SK-N-SH treated with all-trans-retinoic acid at 6 μM for 48 hours (cell line): ENCODE data around the gene SLX4IP.

ENCODE experiments used
- ATAC-seq: fragments of 200-7000 bp; cut with Tn5 transposase; 3 replicates; pipeline ENCODE4 v1.9.1; 2020; ENCODE audit warnings: mild to moderate bottlenecking, moderate library complexity
- ARNTL ChIP-seq: fragments of 450-650 bp; formaldehyde crosslinking; IDR thresholded peaks from 2 replicates; pipeline ENCODE4 v1.5.0; 2020; ENCODE audit warnings: low read depth, mild to moderate bottlenecking, moderate library complexity, borderline replicate concordance
- BACH2 ChIP-seq: fragments of 250-450 bp; sonication (Bioruptor Pico); IDR thresholded peaks from 2 replicates; pipeline ENCODE4 v1.9.0; 2021; ENCODE audit warnings: mild to moderate bottlenecking, borderline replicate concordance
- CSDC2 ChIP-seq: fragments of 250-450 bp; sonication (Bioruptor Pico); IDR thresholded peaks from 2 replicates; pipeline ENCODE4 v1.5.0; 2020; ENCODE audit warnings: mild to moderate bottlenecking, moderate library complexity
- ESRRG ChIP-seq: fragments of 250-450 bp; sonication (Bioruptor Pico); IDR thresholded peaks from 2 replicates; pipeline ENCODE4 v1.6.1; 2021; ENCODE audit warnings: mild to moderate bottlenecking
- GLIS3 ChIP-seq: fragments of 250-450 bp; sonication (Bioruptor Pico); IDR thresholded peaks from 2 replicates; pipeline ENCODE4 v1.5.0; 2020; ENCODE audit warnings: mild to moderate bottlenecking, moderate library complexity
- ISL1 ChIP-seq: fragments of 250-450 bp; sonication (Bioruptor Pico); IDR thresholded peaks from 2 replicates; pipeline ENCODE4 v2.1.2; 2022; ENCODE audit warnings: mild to moderate bottlenecking, moderate library complexity
- OSR1 ChIP-seq: fragments of 250-450 bp; sonication (Bioruptor Pico); IDR thresholded peaks from 2 replicates; pipeline ENCODE4 v1.8.0; 2022; ENCODE audit warnings: moderate library complexity, mild to moderate bottlenecking, inconsistent platforms
- RARB ChIP-seq: fragments of 250-450 bp; sonication (Bioruptor Pico); IDR thresholded peaks from 2 replicates; pipeline ENCODE4 v1.8.0; 2021; ENCODE audit warnings: mild to moderate bottlenecking, moderate library complexity
- SNAI2 ChIP-seq: fragments of 250-450 bp; sonication (Bioruptor Pico); IDR thresholded peaks from 2 replicates; pipeline ENCODE4 v1.5.0; 2020; ENCODE audit warnings: mild to moderate bottlenecking, moderate library complexity
- TCF4 ChIP-seq: fragments of 250-450 bp; sonication (Bioruptor Pico); IDR thresholded peaks from 2 replicates; pipeline ENCODE4 v1.8.0; 2021; ENCODE audit warnings: mild to moderate bottlenecking, moderate library complexity, borderline replicate concordance
- TOX ChIP-seq: fragments of 250-450 bp; sonication (Bioruptor Pico); IDR thresholded peaks from 2 replicates; pipeline ENCODE4 v1.8.0; 2021; ENCODE audit warnings: mild to moderate bottlenecking, moderate library complexity, borderline replicate concordance
- ZC3H10 ChIP-seq: fragments of 250-450 bp; sonication (Bioruptor Pico); IDR thresholded peaks from 2 replicates; pipeline ENCODE4 v1.5.1; 2021; ENCODE audit warnings: mild to moderate bottlenecking, moderate library complexity
- ZFP30 ChIP-seq: fragments of 450-650 bp; formaldehyde crosslinking; IDR thresholded peaks from 2 replicates; pipeline ENCODE4 v1.5.0; 2022; ENCODE audit warnings: mild to moderate bottlenecking, moderate library complexity
- ZNF565 ChIP-seq: fragments of 450-650 bp; formaldehyde crosslinking; conservative IDR thresholded peaks from 2 replicates; pipeline ENCODE4 v1.5.0; 2020; ENCODE audit warnings: low read depth, mild to moderate bottlenecking, moderate library complexity
- ZNF70 ChIP-seq: fragments of 450-650 bp; formaldehyde crosslinking; IDR thresholded peaks from 2 replicates; pipeline ENCODE4 v1.5.0; 2020; ENCODE audit warnings: mild to moderate bottlenecking, moderate library complexity
- ZNF8 ChIP-seq: fragments of 450-650 bp; formaldehyde crosslinking; IDR thresholded peaks from 2 replicates; pipeline ENCODE4 v1.5.0; 2020; ENCODE audit warnings: mild to moderate bottlenecking, moderate library complexity
- TF ChIP-seq, protein P1 (sequence below): fragments of 250-450 bp; sonication (Bioruptor Pico); IDR thresholded peaks from 2 replicates; pipeline ENCODE4 v1.5.1; 2020; ENCODE audit warnings: low read depth, mild to moderate bottlenecking, moderate library complexity
- TF ChIP-seq, protein P2 (sequence below): fragments of 250-450 bp; sonication (Bioruptor Pico); IDR thresholded peaks from 2 replicates; pipeline ENCODE4 v1.5.1; 2021; ENCODE audit warnings: mild to moderate bottlenecking, moderate library complexity
- TF ChIP-seq, protein P3 (sequence below): fragments of 250-450 bp; sonication (Bioruptor Pico); IDR thresholded peaks from 2 replicates; pipeline ENCODE4 v1.8.0; 2021; ENCODE audit warnings: low read depth, mild to moderate bottlenecking, moderate library complexity, borderline replicate concordance
- TF ChIP-seq, protein P4 (sequence below): fragments of 250-450 bp; sonication (Bioruptor Pico); IDR thresholded peaks from 2 replicates; pipeline ENCODE4 v1.5.0; 2020; ENCODE audit warnings: mild to moderate bottlenecking, moderate library complexity

The SLX4IP gene

DNA sequence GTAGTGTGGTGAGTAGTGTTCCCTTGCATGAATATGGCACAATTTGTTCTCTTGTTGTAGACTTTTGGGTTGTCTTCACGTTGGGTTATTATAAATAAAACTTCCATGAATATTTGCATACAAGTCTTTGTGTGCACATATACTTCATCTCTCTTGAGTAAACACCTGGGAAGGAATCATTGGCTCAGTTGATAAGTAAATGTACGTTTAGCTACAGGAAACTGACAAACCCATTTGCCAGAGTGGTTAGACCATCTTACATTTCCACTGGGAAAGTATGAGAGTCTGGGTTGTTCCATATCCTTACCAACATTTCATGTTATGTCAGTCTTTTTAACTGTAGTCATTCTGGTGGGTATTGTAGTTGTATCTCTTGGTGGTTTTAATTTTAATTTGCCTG is 119.2 kb downstream of the SLX4IP start:
- no peak for TF ChIP-seq CSDC2 (CRISPR knock-in tag)
- TF ChIP-seq, all 23 proteins: peak for 0
- ATAC-seq: no peak

DNA sequence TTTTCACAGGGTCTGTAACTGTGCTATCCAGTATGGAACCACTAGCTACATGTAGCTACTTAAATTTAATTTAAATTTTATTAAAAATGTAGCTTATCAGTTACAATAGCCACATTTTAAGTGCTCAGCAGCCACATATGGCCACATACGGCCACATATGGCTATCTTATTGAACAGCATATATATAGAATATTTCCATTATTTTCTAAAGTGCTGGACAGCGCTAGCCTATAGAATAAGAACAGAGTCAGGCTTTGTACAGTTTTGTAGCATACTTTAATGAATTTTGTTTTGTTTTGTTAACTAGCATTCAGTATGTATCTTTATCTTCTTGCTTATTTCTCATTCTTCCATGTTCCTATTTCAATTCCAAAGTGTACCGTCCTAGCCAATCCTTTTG is 120.3 kb downstream of the SLX4IP start:
- ATAC-seq: no peak
- TF ChIP-seq ZNF8 (CRISPR knock-in tag): no peak

DNA sequence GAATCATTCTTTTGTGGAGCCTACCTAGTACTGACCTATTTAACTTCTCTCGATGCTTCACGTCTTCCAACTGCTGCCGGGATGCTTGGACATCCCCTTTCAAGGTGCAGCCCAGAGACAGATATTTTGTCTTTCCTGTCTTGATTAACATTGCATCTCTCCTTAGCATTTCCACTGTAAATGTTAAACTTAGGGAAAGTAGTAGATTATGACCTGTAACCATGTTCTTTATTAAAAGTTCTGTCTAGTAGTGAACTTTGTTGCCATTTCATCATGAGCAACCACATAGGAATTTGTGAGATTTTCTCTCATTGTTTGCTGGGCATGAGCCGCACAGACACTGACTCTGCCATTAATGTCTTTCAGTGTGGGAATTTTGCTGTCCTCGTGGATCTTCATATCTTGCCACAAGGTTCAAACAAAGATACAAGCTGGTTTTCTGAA is 120.8 kb downstream of the SLX4IP start:
- peak; percentile 70 for ATAC-seq
- TF ChIP-seq ARNTL (CRISPR knock-in tag): no peak
- peak; percentile 60 for TF ChIP-seq ISL1 (CRISPR knock-in tag)

DNA sequence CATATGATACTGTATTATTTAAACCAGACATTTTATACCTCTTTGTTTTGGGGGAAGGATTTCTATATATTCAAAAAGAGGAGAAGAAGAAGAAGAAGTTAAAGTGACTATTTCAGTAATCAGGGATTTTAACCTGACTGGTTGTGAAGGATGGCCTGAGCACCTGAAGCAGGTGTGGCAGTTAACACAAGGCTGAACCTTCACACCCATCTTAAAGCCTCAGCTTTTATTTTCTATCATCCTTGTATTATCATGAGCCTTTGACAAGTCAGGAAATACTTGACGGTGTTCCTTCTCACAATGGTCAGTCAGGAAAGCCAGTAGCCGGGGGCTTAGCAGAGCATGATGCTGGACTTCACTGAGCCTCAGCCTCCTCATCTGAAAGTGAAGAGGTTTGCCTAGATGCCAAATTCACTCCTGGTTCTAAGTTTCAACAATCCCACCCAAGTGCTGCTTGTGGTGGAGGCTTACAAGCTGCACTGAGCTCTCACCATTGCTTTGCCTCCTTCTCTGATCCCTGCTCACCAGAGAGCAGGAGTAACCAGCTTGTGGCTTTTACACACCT is 121.5 kb downstream of the SLX4IP start:
- no peak for ATAC-seq
- TF ChIP-seq ZC3H10 (CRISPR knock-in tag) (no peak), SNAI2 (no peak), ISL1 (CRISPR knock-in tag) (no peak), ZFP30 (no peak), TOX (CRISPR knock-in tag) (no peak), TCF4 (CRISPR knock-in tag) (no peak), ZNF8 (CRISPR knock-in tag) (no peak), ESRRG (CRISPR knock-in tag) (no peak)
- TF ChIP-seq, protein P1, sequence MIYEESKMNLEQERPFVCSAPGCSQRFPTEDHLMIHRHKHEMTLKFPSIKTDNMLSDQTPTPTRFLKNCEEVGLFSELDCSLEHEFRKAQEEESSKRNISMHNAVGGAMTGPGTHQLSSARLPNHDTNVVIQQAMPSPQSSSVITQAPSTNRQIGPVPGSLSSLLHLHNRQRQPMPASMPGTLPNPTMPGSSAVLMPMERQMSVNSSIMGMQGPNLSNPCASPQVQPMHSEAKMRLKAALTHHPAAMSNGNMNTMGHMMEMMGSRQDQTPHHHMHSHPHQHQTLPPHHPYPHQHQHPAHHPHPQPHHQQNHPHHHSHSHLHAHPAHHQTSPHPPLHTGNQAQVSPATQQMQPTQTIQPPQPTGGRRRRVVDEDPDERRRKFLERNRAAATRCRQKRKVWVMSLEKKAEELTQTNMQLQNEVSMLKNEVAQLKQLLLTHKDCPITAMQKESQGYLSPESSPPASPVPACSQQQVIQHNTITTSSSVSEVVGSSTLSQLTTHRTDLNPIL (CRISPR knock-in tag): no peak
- TF ChIP-seq, all 23 proteins: peak for 0

DNA sequence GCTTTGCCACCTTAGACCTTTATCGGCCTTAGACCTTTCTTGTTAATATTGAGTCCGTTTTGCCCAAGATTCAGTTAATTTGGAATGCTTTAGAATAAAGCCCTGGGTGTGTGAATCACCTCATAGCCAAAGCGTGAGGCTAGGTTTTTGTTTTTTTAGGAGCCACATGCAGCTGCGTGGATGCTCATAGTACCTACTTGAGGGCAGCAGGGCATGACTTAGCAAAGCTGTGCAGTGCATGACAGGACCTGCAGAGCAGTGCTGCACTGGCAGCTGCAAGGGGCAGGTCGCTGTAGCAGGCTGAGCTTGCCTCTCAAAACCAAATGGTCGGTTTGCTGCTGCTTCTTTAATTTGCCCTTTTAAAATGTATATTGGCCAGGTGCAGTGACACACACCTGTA is 122.6 kb downstream of the SLX4IP start:
- no peak for TF ChIP-seq ZC3H10 (CRISPR knock-in tag)
- TF ChIP-seq TCF4 (CRISPR knock-in tag): no peak
- no peak for TF ChIP-seq RARB
- TF ChIP-seq GLIS3: no peak
- ATAC-seq: no peak

DNA sequence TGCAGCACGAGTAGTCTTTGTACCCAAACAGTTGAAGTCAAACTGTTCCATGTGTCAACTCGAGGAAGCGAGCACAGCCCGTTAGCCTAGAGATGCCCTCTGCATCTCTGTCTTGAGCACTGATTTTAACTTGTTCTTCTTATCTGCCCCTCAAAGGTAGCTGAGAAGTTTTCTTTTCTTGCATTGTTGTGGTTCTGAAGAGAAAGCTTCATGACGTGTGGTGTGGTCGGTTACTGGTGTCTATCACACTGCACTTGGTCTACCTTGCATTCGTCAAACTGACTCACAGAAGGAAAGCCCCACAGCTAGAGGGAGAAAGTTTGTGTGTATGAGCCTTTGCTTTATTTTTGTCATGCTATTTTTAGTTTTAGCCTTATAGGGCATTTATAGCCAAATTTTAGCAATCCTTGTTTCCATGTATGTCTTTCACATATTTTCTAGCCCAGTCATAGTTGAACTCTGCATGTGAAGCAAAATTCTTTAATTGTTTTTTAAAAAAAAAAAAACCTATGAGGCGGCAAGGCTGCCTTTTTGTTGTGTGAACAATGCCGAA is 123.6 kb downstream of the SLX4IP start:
- TF ChIP-seq TOX (CRISPR knock-in tag): peak; percentile 46; the same call in 1 of the 2 replicates
- TF ChIP-seq, protein P2, sequence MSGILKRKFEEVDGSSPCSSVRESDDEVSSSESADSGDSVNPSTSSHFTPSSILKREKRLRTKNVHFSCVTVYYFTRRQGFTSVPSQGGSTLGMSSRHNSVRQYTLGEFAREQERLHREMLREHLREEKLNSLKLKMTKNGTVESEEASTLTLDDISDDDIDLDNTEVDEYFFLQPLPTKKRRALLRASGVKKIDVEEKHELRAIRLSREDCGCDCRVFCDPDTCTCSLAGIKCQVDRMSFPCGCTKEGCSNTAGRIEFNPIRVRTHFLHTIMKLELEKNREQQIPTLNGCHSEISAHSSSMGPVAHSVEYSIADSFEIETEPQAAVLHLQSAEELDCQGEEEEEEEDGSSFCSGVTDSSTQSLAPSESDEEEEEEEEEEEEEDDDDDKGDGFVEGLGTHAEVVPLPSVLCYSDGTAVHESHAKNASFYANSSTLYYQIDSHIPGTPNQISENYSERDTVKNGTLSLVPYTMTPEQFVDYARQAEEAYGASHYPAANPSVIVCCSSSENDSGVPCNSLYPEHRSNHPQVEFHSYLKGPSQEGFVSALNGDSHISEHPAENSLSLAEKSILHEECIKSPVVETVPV (CRISPR knock-in tag): no peak
- peak; percentile 90 for ATAC-seq

DNA sequence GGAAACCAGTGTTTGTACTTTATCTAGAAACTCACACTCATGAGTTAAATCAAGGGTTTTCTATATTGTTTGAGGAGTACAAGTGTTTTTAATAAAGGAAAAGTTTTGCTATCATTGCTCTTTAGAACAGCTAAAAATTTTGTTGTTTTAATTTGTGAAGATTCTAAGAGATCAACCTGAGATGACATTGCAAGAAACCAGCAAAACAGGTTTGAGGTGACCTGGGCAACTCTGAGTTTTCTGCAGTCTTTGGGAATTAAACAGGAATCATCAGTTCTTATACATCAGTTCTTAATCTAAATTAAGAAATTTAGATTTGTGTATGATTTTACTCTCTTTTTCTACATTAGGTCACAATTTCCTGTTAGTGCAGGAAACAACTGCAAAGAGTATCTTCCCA is 124.2 kb downstream of the SLX4IP start:
- no peak for ATAC-seq
- no peak for TF ChIP-seq ZNF70 (CRISPR knock-in tag)
- TF ChIP-seq, all 23 proteins: peak for 0

DNA sequence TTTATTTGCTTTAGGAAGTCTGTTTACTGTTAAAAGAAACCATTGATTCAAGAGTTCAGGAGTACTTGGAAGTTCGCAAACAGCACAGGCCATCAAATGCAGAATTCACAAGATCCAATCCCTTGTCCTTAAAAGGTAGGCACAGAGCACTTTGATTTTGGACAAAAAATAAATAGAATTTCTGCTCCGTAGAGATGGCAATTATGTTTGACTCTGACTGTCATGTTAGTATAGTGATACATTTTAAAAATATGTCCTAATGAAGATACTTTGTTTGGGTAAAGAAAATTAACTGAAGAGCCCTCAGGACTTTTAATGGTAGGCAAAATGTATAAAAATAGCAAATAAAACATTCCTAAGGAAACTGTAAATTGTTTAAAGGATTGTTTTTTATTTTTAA is 125.6 kb downstream of the SLX4IP start:
- ATAC-seq: no peak
- TF ChIP-seq ARNTL (CRISPR knock-in tag) (no peak), ESRRG (CRISPR knock-in tag) (no peak), SNAI2 (no peak), TOX (CRISPR knock-in tag) (no peak), ZC3H10 (CRISPR knock-in tag) (no peak), BACH2 (no peak), GLIS3 (no peak), ZNF565 (CRISPR knock-in tag) (no peak), OSR1 (no peak), TCF4 (CRISPR knock-in tag) (no peak), ISL1 (CRISPR knock-in tag) (no peak)
- TF ChIP-seq, protein P3, sequence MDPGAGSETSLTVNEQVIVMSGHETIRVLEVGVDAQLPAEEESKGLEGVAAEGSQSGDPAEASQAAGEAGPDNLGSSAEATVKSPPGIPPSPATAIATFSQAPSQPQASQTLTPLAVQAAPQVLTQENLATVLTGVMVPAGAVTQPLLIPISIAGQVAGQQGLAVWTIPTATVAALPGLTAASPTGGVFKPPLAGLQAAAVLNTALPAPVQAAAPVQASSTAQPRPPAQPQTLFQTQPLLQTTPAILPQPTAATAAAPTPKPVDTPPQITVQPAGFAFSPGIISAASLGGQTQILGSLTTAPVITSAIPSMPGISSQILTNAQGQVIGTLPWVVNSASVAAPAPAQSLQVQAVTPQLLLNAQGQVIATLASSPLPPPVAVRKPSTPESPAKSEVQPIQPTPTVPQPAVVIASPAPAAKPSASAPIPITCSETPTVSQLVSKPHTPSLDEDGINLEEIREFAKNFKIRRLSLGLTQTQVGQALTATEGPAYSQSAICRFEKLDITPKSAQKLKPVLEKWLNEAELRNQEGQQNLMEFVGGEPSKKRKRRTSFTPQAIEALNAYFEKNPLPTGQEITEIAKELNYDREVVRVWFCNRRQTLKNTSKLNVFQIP (CRISPR knock-in tag): no peak
- TF ChIP-seq, protein P4, sequence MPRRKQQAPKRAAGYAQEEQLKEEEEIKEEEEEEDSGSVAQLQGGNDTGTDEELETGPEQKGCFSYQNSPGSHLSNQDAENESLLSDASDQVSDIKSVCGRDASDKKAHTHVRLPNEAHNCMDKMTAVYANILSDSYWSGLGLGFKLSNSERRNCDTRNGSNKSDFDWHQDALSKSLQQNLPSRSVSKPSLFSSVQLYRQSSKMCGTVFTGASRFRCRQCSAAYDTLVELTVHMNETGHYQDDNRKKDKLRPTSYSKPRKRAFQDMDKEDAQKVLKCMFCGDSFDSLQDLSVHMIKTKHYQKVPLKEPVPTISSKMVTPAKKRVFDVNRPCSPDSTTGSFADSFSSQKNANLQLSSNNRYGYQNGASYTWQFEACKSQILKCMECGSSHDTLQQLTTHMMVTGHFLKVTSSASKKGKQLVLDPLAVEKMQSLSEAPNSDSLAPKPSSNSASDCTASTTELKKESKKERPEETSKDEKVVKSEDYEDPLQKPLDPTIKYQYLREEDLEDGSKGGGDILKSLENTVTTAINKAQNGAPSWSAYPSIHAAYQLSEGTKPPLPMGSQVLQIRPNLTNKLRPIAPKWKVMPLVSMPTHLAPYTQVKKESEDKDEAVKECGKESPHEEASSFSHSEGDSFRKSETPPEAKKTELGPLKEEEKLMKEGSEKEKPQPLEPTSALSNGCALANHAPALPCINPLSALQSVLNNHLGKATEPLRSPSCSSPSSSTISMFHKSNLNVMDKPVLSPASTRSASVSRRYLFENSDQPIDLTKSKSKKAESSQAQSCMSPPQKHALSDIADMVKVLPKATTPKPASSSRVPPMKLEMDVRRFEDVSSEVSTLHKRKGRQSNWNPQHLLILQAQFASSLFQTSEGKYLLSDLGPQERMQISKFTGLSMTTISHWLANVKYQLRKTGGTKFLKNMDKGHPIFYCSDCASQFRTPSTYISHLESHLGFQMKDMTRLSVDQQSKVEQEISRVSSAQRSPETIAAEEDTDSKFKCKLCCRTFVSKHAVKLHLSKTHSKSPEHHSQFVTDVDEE (CRISPR knock-in tag): no peak
- TF ChIP-seq, protein P2 (CRISPR knock-in tag): no peak
